Embryonic facial prominence (tissue), 1 donor: Measurements from ENCODE around the gene VPS8.

ENCODE experiments used
- DNase-seq: peaks from one replicate; pipeline ENCODE4 v3.0.0-alpha.2; 2016; ENCODE audit errors: extremely low spot score

VPS8 gene

DNA sequence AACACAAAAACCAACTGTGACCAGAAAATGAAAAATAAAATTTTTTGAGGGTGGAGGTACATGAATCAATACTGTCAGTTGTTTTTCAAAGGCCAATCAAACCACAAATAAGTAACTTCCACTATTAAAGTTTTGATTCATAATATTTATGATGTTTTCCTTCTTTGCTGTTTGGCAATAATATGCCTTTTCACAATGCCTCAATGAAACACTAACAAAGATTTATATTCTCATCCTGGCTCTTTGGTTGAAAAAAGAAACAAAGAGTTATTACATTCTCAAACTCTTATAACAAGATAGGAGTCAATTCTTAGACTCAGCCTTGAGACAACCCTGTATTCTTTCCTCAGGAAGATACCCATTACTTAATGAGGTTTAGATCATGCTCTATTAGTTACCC lies 277.8 kb downstream of the VPS8 start:
- DNase-seq, result no peak

DNA sequence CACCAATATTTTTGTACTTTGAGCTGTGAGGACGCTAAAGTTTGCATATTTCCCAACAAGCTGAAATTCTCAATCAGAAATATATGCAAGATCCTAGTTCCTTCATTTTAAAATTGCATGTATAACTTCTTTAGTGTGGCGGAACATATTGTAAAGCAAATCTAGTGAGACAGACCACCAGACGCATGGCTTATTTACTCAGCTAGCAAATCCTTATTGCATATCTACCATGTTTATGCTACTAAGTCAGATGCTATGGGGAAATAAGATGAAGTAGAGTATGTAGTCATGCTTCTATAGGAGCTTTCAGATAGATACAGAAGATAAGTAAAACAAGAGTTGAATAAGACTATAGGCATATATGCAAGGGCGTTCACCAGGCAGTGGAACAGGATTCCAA lies 278.8 kb downstream of the VPS8 start:
- no peak for DNase-seq

DNA sequence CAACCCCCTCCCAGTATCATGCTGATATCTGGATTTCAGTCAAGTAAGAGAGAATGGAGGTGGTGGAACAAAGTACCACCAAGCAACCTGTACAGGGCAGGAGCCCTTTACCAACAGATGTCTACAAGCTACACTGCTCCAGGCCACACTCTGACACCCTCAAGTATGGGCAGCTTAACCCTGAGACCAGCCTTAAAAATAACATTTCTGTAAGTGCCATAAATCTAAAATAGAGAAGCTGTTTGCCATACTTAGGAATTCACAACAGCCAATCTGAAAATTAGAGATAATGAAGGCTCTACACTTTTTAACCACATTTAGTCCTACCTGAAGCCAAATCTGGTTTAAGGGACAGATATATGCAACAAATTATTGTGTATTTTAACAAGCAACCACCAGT lies 281.1 kb downstream of the VPS8 start:
- DNase-seq, result no peak

DNA sequence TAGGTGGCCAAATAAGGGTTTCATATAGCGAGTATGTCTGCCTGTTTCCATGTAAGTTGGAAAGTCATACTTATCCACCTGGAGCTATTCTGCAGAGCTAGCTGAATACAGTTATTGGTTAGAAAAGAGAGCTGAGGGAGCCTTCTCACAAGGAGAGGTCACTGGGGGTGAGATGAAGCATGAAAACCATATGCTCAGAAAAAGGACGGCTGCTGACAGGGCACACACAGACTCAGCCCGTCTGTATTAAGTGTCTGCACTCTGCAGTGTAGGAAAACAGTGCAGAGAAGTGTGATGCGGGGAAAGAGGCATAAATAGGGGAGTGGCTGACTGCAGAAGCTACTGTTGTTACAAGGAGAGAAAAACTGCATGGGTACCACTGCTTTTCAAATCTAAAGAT lies 282.7 kb downstream of the VPS8 start:
- no peak for DNase-seq
